ENCODE data around the gene RNF25.

RNF25 gene

DNA sequence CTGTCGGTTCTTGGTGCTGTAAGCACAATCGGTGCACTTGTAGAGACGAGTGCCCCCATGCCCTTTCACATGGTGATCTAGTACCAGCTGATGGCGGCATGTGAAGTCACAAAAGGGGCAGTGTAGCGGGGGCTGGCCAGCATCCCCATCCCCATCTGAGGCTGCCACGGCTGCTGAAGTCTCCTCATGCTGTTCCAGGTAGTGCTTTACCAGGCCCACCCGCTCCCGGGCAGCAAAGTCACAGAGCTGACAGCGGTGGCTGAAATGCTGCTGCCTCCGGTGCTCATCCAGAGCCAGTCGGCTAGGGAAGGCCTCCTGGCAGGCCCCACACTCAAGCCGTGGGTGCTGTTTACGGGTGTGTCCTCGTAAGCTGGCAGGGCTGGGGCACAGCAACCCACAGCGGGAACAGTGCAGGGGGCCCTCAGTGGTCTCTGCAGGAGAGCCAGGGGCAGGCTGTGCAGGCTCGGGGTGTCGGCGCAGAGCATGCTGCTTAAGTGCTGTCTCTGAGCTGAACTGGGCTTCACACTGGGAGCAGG, 29.6 kb downstream of the RNF25 start:
- intact Hi-C loops (cut with DNase I): no loop called here
- DNase-seq: no peak

DNA sequence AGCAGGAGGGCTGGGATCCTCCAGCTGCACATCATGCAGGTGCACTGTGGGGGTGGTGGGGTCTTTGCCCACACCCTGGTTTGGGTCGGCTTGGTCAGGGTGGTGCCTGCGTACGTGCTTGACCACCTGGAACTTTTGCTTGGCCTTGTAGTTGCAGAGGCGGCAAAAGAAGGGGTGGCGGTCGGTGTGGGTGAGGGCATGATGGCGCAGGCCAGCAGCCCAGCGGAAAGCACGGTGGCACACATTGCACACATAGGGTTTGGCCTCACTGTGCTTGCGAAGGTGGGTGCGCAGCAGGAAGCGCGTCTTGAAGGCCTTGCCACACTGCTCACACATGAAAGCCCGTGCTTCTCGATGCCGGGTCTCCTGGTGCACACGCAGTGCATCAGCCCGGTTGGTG, 33.4 kb downstream of the RNF25 start:
- DNase-seq: no peak
- intact Hi-C loops (cut with DNase I): no loop called here

DNA sequence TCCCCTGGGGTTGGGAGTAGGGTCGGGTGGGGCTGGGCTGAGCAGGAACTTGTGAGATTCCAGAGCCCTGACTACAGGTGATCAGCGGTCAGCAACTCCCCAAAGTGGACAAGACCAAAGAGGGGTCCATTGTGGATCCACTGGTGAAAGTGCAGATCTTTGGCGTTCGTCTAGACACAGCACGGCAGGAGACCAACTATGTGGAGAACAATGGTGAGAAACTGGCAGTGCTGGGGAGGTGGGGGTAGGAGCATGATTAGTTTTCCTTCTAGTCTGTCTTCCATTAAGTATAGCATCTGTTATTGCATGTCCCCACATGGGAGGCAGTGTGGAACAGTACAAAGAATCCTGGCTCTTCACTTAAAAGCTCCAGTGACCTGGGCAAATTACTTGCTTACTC, 36.1 kb downstream of the RNF25 start:
- intact Hi-C loops (cut with DNase I): no loop called here

DNA sequence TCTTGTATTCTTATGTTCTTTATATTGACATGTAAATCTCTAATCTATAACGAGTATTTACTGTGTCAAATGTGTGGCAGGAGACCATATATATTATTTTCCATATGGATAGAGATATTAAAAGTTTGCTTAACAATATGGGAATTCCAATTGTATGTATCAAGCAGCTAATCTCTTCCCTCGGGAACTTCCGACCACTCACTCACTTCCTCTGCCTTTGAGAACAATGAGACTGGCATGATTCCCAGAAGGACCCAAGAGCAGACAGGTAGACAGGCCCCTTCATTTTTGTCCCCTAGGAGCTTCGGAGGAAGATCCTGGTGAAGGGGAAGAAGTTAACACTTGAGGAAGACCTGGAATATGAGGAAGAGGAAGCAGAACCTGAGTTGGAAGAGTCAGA, 40.0 kb downstream of the RNF25 start:
- DNase-seq: no peak
- intact Hi-C loops (cut with DNase I): no loop called here

More for the DNA sequence above, 36.1 kb downstream of the RNF25 start:
- no peak for DNase-seq

DNA sequence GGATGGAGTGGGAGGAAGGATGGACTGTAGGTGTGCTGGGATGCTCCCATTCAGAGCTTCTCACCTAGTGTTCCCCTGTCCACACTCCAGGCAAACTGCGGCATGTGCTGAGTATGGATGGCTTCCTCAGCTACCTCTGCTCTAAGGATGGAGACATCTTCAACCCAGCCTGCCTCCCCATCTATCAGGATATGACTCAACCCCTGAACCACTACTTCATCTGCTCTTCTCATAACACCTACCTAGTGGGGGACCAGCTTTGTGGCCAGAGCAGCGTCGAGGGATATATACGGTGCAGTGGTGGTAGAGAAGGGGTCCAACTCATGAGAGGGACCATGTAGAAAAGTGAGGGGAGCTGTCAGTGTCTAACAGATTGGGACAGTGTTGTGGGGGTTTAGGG, 43.9 kb downstream of the RNF25 start:
- intact Hi-C loops (cut with DNase I): no loop called here
- DNase-seq: no peak

DNA sequence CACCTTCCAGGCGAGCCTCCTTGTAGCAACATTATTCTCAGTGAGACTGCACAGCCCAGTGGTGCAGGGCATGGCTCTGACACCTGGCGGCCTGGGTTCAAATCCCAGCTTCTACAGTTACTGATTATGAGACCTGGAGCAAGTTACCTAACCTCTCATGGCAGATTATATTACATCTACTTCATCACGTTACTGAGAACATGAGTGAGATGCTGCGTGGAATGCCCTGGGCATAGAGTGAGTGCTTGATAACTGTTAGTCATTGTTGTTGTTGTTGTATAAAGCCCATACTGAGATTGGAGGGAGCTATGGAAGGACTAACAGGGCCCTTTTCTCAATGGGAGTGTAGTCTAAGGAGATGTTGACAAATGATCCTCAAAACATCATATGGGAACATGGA, 45.4 kb downstream of the RNF25 start:
- intact Hi-C loops (cut with DNase I): no loop called here
- no peak for DNase-seq

DNA sequence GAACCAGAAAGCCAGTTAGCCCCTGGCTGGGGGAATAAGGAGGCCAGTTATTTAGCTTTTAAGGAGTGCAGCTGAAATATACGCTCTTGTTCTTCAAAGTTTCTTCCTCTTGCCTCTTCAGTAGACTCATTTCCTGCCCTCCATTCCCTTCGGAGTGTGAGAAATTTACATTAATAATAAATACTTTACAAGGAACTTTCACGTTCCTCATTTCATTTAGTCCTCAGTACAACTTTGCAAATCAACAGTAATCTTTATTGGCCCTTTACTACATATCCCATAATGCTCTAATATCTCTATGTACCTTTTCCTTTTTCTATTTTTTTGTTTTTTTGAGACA, 48.5 kb downstream of the RNF25 start:
- intact Hi-C loops (cut with DNase I): no loop called here

DNA sequence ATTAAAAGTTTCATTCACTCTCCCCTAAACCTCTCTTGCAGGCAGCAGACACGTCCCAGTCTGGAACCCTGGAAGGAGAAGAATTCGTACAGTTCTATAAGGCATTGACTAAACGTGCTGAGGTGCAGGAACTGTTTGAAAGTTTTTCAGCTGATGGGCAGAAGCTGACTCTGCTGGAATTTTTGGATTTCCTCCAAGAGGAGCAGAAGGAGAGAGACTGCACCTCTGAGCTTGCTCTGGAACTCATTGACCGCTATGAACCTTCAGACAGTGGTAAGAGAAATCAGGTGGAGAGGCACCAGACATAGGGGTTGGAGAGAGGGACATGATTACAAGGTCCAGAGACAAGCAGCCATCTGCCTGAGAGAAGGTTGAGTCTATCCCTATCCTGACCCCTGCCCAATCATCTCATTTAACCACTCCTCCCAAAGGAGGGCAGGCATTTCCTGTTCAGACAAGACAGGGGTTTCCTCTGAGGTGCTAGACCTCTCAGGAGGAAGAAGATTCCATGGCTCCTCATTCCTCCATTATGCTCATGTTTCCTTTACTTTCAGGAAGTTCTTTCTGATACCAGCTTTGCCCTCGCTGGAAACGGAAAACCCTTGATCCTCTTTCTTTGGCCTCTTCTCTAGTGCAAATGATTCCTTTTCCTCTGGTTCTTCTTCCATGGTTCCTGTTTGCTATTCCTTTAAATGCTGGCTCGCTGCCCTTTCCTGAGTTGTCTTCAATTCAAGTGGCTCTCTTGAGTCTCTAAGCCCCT, 49.0 kb downstream of the RNF25 start:
- DNase-seq: no peak
- intact Hi-C loops (cut with DNase I): no loop called here

More for the DNA sequence above, 48.5 kb downstream of the RNF25 start:
- no peak for DNase-seq

DNA sequence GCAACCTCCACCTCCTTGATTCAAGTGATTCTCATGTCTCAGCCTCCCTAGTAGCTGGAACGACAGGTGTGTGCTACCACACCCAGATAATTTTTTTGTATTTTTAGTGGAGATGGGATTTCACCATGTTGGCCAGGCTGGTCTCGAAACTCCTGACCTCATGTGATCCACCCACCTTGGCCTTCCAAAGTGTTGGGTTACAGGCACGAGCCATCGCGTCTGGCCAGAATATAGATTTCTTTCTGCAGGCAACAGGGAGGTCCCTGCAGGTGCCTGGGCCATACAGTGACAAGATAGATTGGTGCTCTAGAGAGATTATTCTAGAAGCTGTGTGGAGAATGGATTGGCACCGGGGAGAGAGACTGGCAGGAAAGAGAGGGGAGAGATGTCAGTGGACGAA, 50.8 kb downstream of the RNF25 start:
- no peak for DNase-seq
- intact Hi-C loops (cut with DNase I): no loop called here

DNA sequence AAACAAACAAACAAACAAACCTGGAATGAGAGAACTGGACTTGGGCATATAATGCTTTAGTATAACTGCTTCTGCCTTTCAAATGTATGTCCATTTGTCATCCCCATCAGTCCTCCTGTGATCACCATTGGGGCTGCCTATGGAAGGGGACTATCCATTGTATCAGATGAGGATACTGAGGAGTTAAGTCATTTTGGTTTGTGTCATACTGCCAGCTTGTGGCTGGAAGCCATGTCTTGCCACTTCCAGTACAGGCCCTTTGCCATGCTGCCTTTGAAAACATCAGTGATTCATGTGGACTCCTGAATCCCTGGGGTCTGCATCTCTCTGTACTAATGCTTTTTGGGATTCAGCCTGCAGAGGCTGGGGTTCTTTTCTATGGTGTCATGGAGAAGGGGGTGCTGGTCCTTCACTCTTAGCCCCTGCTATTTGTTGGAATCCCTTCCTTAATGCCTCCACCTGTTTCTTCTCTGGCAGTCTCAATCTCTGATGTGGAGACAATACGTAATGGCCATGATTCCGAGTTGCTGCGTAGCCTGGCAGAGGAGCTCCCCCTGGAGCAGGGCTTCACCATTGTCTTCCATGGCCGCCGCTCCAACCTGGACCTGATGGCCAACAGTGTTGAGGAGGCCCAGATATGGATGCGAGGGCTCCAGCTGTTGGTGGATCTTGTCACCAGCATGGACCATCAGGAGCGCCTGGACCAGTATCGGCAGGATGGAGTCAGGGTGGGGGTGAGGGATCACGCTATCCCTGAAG, 53.5 kb downstream of the RNF25 start:
- no peak for DNase-seq
- intact Hi-C loops (cut with DNase I): no loop called here

DNA sequence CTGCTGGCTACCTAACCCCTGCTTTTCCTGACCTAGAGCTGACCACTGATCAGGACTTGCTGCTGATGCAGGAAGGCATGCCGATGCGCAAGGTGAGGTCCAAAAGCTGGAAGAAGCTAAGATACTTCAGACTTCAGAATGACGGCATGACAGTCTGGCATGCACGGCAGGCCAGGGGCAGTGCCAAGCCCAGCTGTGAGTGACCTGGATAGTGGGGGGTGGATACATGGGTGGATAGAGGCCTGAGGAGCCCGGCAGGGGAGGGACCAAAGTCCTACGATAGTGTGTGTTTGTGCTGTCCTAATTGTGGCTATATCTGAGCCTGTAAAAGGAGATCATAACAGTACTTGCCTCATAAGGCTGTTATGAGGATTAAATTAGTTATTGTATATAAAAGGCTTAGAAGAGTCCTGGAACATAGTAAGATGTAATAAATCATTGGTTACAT, 55.9 kb downstream of the RNF25 start:
- intact Hi-C loops (cut with DNase I): no loop called here
- no peak for DNase-seq
